ENCODE results near the gene NLRP6.

The NLRP6 gene

GRCh38 chr11:282630-283360, 4.6 kb downstream of the NLRP6 start:
- ATAC-seq: no peak

GRCh38 chr11:283405-284104, 5.3 kb downstream of the NLRP6 start:
- no peak for ATAC-seq
- TF ChIP-seq ZFP3 (CRISPR knock-in tag; IDR thresholded peaks at IDR 0.05) (no peak), ZC3H10 (CRISPR knock-in tag; IDR thresholded peaks at IDR 0.05) (no peak), TSHZ2 (CRISPR knock-in tag; IDR thresholded peaks at IDR 0.05) (no peak), ZNF8 (CRISPR knock-in tag; IDR thresholded peaks at IDR 0.05) (no peak), TOX (CRISPR knock-in tag; IDR thresholded peaks at IDR 0.05; ENCODE audit: borderline replicate concordance) (no peak), TCF4 (CRISPR knock-in tag; IDR thresholded peaks at IDR 0.05; ENCODE audit: borderline replicate concordance) (no peak), CREB5 (CRISPR knock-in tag; IDR thresholded peaks at IDR 0.05; ENCODE audit: low read depth) (no peak), CSDC2 (CRISPR knock-in tag; IDR thresholded peaks at IDR 0.05) (no peak), ARNTL (CRISPR knock-in tag; IDR thresholded peaks at IDR 0.05; ENCODE audit: borderline replicate concordance, low read depth) (no peak), ESRRG (CRISPR knock-in tag; IDR thresholded peaks at IDR 0.05) (no peak)

More at GRCh38 chr11:282630-283360, 4.6 kb downstream of the NLRP6 start:
- TF ChIP-seq ESRRG (CRISPR knock-in tag; IDR thresholded peaks at IDR 0.05): no peak
- TF ChIP-seq PATZ1 (CRISPR knock-in tag; IDR thresholded peaks at IDR 0.05; ENCODE audit: borderline replicate concordance): no peak
- TF ChIP-seq ZFP3 (CRISPR knock-in tag; IDR thresholded peaks at IDR 0.05): no peak
- TF ChIP-seq TCF4 (CRISPR knock-in tag; IDR thresholded peaks at IDR 0.05; ENCODE audit: borderline replicate concordance): no peak
- TF ChIP-seq ZNF70 (CRISPR knock-in tag; IDR thresholded peaks at IDR 0.05): no peak
- TF ChIP-seq TOX (CRISPR knock-in tag; IDR thresholded peaks at IDR 0.05; ENCODE audit: borderline replicate concordance): no peak
- no peak for TF ChIP-seq ZFP30 (CRISPR knock-in tag; IDR thresholded peaks at IDR 0.05)
- no peak for TF ChIP-seq TSHZ2 (CRISPR knock-in tag; IDR thresholded peaks at IDR 0.05)
- TF ChIP-seq CREB5 (CRISPR knock-in tag; IDR thresholded peaks at IDR 0.05; ENCODE audit: low read depth): no peak
- no peak for TF ChIP-seq ZNF565 (CRISPR knock-in tag; conservative IDR thresholded peaks at IDR 0.05; ENCODE audit: low read depth)
- TF ChIP-seq RARB (CRISPR knock-in tag; IDR thresholded peaks at IDR 0.05): no peak
- no peak for TF ChIP-seq GLIS3 (CRISPR knock-in tag; IDR thresholded peaks at IDR 0.05)
- TF ChIP-seq ZNF8 (CRISPR knock-in tag; IDR thresholded peaks at IDR 0.05): no peak
- no peak for TF ChIP-seq ISL1 (CRISPR knock-in tag; IDR thresholded peaks at IDR 0.05)
- TF ChIP-seq ZC3H10 (CRISPR knock-in tag; IDR thresholded peaks at IDR 0.05): no peak
- TF ChIP-seq CSRNP3 (CRISPR knock-in tag; IDR thresholded peaks at IDR 0.05): no peak
- no peak for TF ChIP-seq SNAI2 (CRISPR knock-in tag; IDR thresholded peaks at IDR 0.05)
- TF ChIP-seq BACH2 (CRISPR knock-in tag; IDR thresholded peaks at IDR 0.05; ENCODE audit: borderline replicate concordance): no peak

All from SK-N-SH treated with all-trans-retinoic acid at 6 μM for 48 hours (cell line).